HL-60 (cell line): ENCODE measurements around the gene LPAR4.

Experiments used
- DNase-seq, 2 experiments: peaks; one replicate each; pipeline ENCODE4 v3.0.0-alpha.2; 2010 to 2020; ENCODE audit warnings: low read depth in 1 of 2, low spot score in 1 of 2
- H3K27ac ChIP-seq: fragments of 250-450 bp; sonication (Bioruptor Pico); replicated peaks from 2 replicates; pipeline ENCODE4 v1.5.1; 2020; ENCODE audit warnings: mild to moderate bottlenecking, moderate library complexity
- H3K27me3 ChIP-seq: fragments of 250-450 bp; sonication (Bioruptor Pico); 2 replicates; pipeline ENCODE4 v1.5.1; 2021; ENCODE audit warnings: mild to moderate bottlenecking, moderate library complexity; ENCODE audit not compliant: insufficient read depth, poor library complexity, severe bottlenecking
- H3K4me3 ChIP-seq: replicated peaks from 2 replicates; pipeline ENCODE4 v1.5.1; 2011; ENCODE audit warnings: mild to moderate bottlenecking, control low read depth, low read length; ENCODE audit not compliant: insufficient read depth
- GABPA ChIP-seq: IDR thresholded peaks from 2 replicates; pipeline ENCODE4 v1.6.1; 2012; ENCODE audit warnings: low read depth
- POLR2AphosphoS5 ChIP-seq: IDR thresholded peaks from 2 replicates; pipeline ENCODE4 v1.6.1; 2012; ENCODE audit warnings: low read depth
- SPI1 ChIP-seq: IDR thresholded peaks from 2 replicates; pipeline ENCODE4 v1.6.1; 2012; ENCODE audit warnings: low read depth, mild to moderate bottlenecking, borderline replicate concordance
- TF ChIP-seq, protein P1 (sequence below): IDR thresholded peaks from one replicate; pipeline ENCODE4 v1.5.1; 2011; ENCODE audit warnings: low read length, control low read depth, inconsistent platforms; ENCODE audit not compliant: insufficient read depth
- TF ChIP-seq, protein P2 (sequence below): IDR thresholded peaks from 2 replicates; pipeline ENCODE4 v1.6.1; 2012; ENCODE audit warnings: low read depth; ENCODE audit not compliant: insufficient replicate concordance

The LPAR4 gene

DNA sequence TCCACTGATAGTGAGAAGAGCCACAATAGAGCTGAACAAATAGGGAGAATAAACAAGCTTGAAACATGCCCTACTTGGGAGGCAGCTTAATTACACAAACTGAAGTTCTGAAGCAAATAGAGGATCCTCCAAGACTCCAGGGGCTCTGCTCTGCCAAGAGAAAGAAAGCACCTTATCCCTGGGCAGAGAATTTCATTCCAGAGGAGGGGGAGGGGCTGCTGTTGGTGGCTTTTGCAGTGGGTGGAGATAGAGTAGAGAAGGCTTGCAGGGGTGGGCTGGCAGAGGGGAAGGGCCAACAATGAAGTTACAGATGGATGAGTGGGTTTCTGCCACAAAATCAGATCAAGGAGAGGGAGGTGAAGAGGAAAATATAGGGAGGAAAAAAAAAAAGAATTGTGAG is 1.0 kb upstream of the LPAR4 start:
- TF ChIP-seq, protein P1, sequence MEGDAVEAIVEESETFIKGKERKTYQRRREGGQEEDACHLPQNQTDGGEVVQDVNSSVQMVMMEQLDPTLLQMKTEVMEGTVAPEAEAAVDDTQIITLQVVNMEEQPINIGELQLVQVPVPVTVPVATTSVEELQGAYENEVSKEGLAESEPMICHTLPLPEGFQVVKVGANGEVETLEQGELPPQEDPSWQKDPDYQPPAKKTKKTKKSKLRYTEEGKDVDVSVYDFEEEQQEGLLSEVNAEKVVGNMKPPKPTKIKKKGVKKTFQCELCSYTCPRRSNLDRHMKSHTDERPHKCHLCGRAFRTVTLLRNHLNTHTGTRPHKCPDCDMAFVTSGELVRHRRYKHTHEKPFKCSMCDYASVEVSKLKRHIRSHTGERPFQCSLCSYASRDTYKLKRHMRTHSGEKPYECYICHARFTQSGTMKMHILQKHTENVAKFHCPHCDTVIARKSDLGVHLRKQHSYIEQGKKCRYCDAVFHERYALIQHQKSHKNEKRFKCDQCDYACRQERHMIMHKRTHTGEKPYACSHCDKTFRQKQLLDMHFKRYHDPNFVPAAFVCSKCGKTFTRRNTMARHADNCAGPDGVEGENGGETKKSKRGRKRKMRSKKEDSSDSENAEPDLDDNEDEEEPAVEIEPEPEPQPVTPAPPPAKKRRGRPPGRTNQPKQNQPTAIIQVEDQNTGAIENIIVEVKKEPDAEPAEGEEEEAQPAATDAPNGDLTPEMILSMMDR: no peak
- TF ChIP-seq POLR2AphosphoS5: no peak
- no peak for TF ChIP-seq SPI1
- no peak for TF ChIP-seq GABPA
- TF ChIP-seq, protein P2, sequence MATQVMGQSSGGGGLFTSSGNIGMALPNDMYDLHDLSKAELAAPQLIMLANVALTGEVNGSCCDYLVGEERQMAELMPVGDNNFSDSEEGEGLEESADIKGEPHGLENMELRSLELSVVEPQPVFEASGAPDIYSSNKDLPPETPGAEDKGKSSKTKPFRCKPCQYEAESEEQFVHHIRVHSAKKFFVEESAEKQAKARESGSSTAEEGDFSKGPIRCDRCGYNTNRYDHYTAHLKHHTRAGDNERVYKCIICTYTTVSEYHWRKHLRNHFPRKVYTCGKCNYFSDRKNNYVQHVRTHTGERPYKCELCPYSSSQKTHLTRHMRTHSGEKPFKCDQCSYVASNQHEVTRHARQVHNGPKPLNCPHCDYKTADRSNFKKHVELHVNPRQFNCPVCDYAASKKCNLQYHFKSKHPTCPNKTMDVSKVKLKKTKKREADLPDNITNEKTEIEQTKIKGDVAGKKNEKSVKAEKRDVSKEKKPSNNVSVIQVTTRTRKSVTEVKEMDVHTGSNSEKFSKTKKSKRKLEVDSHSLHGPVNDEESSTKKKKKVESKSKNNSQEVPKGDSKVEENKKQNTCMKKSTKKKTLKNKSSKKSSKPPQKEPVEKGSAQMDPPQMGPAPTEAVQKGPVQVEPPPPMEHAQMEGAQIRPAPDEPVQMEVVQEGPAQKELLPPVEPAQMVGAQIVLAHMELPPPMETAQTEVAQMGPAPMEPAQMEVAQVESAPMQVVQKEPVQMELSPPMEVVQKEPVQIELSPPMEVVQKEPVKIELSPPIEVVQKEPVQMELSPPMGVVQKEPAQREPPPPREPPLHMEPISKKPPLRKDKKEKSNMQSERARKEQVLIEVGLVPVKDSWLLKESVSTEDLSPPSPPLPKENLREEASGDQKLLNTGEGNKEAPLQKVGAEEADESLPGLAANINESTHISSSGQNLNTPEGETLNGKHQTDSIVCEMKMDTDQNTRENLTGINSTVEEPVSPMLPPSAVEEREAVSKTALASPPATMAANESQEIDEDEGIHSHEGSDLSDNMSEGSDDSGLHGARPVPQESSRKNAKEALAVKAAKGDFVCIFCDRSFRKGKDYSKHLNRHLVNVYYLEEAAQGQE: no peak
- H3K4me3 ChIP-seq: no peak overlapping the region
- no peak overlapping the region for H3K27ac ChIP-seq
- no peaks in the 10 kb centered on the region for H3K27me3 ChIP-seq
- no peak for DNase-seq

DNA sequence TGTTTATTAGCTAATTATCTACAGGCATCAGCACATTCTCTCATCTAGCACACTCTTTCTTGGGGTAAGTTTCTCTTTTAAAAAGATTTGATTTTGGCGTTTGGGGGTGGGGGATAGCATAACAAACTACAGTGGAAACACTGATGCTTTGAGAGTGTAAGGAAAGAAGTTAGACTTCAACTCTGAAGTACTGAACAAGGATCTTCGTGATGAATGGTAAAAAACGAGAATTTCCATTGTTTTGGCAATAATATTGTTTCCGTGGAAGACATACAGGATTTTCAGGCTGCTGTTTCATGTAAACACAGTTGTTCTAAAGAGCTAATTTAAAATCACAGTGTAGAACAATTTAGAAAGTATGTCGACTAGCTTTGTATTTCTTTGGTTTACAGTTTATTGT is 451 bp downstream of the LPAR4 start:
- no peaks in the 10 kb centered on the region for H3K27me3 ChIP-seq
- no peak overlapping the region for H3K4me3 ChIP-seq
- H3K27ac ChIP-seq: no peak overlapping the region
- TF ChIP-seq, protein P1: no peak
- TF ChIP-seq SPI1 (no peak), POLR2AphosphoS5 (no peak), GABPA (no peak)
- TF ChIP-seq, protein P2: no peak
- no peak for DNase-seq

DNA sequence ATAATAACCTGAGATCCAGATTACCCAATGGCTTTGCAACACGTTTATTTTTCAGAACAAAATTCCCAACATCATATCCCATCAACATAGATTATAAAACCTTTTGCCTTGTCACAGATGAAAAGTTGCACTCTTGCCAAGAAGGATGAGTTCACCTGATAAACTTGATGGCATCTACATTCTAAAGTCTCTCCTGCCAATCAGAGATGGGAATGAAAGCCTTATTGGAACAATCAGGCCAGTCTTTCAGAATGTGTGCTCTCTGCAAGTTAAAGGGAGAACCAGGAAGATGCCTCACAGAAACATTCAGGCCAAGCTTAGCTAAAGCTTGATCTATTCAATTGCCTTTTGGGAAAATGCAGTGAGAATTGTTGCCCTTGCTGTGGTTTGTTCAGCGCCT is 1.3 kb downstream of the LPAR4 start:
- Histone ChIP-seq H3K27me3 (no peaks in the 10 kb centered on the region), H3K27ac (no peak overlapping the region), H3K4me3 (no peak overlapping the region)
- no peak for DNase-seq
- TF ChIP-seq POLR2AphosphoS5 (no peak), SPI1 (no peak), GABPA (no peak)
- TF ChIP-seq, protein P2: no peak
- TF ChIP-seq, protein P1: no peak
